Left forelimb (tissue), 1 donor: Measurements from ENCODE around the gene KICS2.

Experiments used
- DNase-seq: peaks from one replicate; pipeline ENCODE4 v3.0.0-alpha.2; 2018; ENCODE audit warnings: low spot score

The KICS2 gene

DNA sequence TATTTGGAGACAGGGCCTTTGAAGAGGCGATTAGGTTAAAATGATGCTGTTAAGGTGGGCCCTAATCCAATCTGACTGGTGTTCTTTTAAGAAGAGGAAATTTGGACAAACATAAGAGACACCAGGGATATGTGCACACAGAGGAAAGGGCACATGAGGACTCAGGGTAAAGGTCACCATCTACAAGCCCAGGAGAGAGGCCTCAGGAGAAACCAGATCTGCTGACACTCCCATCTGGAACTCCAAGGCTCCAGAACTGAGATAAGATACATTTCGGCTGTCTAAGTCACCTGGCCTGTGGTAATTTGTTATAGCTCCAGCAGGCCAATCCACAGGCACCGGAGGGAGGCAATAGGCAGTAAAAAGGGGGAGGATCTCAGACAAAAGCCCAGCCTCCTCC is 48.6 kb downstream of the KICS2 start:
- no peak for DNase-seq
